GM18870 (cell line): ENCODE results near the gene VWA5A.
"Not testable (repeated sequence)": the region's sequence is repeated elsewhere in the genome, so short reads cannot be mapped to it uniquely, and the experiment has no call there.

Experiments used
- ATAC-seq: cut with Tn5 transposase; IDR thresholded peaks from one replicate; pipeline ENCODE4 v1.9.1; 2021; ENCODE audit warnings: moderate library complexity; ENCODE audit not compliant: unreplicated experiment

The VWA5A gene

GRCh38 chr11:124160986-124161385 is 45.7 kb downstream of the VWA5A start:
- ATAC-seq, result no peak

DNA sequence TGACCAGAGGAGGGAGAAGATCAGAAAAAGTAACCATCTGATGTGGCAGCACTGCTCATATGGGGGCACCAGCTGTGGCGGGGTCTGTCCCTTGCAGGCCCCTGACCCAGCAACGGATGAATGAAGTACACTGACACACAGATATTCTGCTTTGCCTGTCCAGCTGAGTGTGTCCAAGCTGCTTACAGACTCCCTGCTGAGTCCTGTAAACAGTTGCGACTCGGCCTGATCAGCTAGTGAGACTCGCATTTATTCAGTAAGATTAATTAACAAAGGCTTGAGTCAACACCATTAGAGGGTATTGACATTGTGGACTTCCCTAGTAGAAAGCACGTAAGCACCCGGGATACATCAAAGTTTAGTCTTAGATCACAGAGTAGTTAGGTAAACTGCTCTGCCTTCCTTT is 52.6 kb downstream of the VWA5A start:
- ATAC-seq, result no peak

DNA sequence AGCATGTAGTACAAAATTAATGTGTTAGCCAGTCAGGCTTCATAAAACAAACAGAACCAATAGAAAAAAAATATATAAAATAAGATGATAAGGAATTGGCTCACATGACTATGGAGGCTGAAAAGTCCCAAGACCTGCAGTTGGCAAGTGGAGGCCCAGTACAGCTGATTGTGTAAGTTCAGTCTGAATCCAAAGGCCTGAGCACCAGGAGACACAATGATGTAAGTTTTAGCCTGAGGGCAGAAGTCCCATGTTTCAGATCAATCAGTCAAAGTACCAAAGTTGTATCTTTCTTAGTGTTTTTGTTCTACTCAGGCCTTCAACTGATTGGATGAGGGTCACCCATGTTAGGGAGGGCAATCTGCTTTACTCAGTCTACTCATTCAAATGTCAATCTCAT is 53.5 kb downstream of the VWA5A start:
- no peak for ATAC-seq

DNA sequence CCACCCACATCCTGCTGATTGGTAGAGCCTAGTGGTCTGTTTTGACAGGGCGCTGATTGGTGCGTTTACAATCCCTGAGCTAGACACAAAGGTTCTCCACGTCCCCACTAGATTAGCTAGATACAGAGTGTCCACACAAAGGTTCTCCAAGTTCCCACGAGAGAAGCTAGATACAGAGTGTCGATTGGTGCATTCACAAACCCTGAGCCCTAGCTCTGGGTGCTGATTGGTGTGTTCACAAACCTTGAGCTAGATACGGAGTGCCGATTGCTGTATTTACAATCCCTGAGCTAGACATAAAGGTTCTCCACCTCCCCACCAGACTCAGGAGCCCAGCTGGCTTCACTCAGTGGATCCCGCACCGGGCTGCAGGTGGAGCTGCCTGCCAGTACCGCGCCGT is 55.1 kb downstream of the VWA5A start:
- not testable (repeated sequence) for ATAC-seq

GRCh38 chr11:124170801-124171586 is 55.7 kb downstream of the VWA5A start:
- ATAC-seq, result no peak

- no peak for ATAC-seq
Measured at GRCh38 chr11:124172101-124172500, 56.9 kb downstream of the VWA5A start.

DNA sequence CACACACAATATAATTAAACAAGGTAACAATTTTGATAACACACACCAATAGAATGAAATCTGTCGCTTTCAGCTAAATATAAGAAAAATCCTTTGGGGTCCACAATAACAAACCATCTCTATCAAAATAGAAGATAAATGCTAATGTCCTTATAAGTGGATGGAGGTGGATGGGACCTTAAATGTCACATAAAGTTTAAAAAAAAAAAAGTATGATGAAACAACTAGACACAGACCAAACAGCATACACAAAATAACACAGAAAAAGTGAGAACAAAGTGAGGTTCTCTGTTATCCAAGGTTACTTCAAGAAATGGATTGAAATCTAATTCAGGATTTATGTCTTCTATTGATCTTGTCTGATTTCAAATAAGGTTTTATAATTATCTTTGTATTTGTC is 57.3 kb downstream of the VWA5A start:
- no peak for ATAC-seq

GRCh38 chr11:124174001-124174583 is 58.8 kb downstream of the VWA5A start:
- ATAC-seq, result no peak

- no peak for ATAC-seq
Measured at GRCh38 chr11:124176925-124177715, 61.9 kb downstream of the VWA5A start.

GRCh38 chr11:124179310-124179709 is 64.1 kb downstream of the VWA5A start:
- no peak for ATAC-seq

- ATAC-seq, result no peak
Measured at GRCh38 chr11:124183068-124183467, 67.8 kb downstream of the VWA5A start, which contains the start of gene OR10D3. Gene OR10D3 (plus strand): TSS chr11:124183345. CDS start chr11:124185270, 1,925 bp downstream.

- ATAC-seq, result no peak
Measured at GRCh38 chr11:124190298-124191139, 75.3 kb downstream of the VWA5A start.

GRCh38 chr11:124193221-124194010 is 78.2 kb downstream of the VWA5A start:
- peak; percentile 84 for ATAC-seq

DNA sequence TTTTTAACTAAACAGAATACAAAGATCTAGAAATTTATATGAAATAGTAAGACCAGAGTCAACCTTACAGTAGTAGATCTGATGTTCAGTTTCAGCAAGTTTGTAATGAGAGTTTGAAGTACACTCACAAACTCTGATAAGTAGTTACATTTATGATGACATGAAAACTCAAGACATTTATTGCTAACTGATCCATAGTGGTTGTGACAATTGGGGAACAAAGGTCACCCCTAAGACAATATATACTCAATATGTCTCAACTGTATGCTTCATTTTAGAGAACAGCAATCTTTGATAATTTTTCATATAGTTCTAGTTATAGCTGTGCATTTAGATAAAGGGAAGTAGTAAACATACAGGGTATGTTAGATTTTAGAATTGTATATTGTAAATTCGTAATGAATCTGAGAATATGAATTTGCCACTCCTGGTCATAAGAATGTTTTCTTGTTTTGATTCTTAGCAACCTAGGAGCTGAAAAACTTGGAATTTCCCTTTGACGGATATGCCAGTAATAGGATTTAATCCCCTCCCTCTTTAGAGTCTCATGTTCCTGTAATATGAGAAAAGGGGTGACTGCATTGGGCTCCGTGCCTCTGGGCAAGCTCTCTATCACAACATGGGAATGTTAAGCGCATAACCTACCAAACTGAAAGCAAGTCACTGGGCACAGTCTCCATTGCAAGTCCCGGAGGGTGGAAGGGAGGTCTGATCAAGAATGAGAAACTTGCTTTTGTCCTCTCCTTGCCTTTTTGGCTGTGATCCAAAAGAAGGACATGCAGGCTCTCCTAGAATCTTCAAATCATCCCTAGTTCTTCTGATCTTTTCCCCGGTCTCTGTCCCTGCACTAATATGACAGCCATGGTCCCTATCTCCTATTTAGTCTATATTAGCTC is 79.3 kb downstream of the VWA5A start:
- ATAC-seq, result no peak

- ATAC-seq, result peak; percentile 73
Measured at GRCh38 chr11:124195189-124195734, 80.0 kb downstream of the VWA5A start.
